Endothelial cell of umbilical vein (primary cell): ENCODE results near the gene CPTP. TPM values are rescaled to one million over a fixed set of nuclear protein-coding genes. Genes with fewer than 3 reads are reported as not detected.

Experiments
- BruUV-seq: library from RNA; stranded (reverse); fragments of 400-500 nt; replicated peaks from 2 replicates; lab custom pipeline; 2021; lab: Mats Ljungman, UMichigan
- CTCF ChIA-PET: fragments of 300-600, 350-600 bp; sonication (Branson Sonifier 250); formaldehyde crosslinking; loops from one replicate; lab custom pipeline; 2021; ENCODE audit warnings: antibody characterized with exemption, inconsistent platforms; lab: Charles Lee
- POLR2A ChIA-PET: fragments of 300-600, 350-600 bp; sonication (Branson Sonifier 250); formaldehyde crosslinking; loops from one replicate; lab custom pipeline; 2021; ENCODE audit warnings: antibody characterized with exemption, inconsistent platforms; lab: Charles Lee
- DNase-seq: peaks from one replicate; pipeline ENCODE4 v3.0.0-alpha.2; 2011; ENCODE audit warnings: low read depth, low spot score
- FAIRE-seq: peaks from 2 replicates; lab custom pipeline; 2011; peaks lifted over from hg19 to GRCh38; lab: Jason Lieb, UNC
- H2AFZ ChIP-seq: 2 replicates; pipeline ENCODE4 v1.6.0; 2012; ENCODE audit warnings: low read depth, low read length, control low read depth, inconsistent platforms
- H3K27ac ChIP-seq: 2 replicates; pipeline ENCODE4 v1.5.1; 2011; ENCODE audit warnings: low read depth, mild to moderate bottlenecking, control low read depth, low read length, moderate library complexity; ENCODE audit not compliant: insufficient read depth
- H3K27me3 ChIP-seq, 2 experiments: 2 replicates each; pipeline versions ENCODE4 v1.6.0 to v1.6.1; 2011; ENCODE audit warnings: low read length in 2 of 2, mixed read lengths in 1 of 2; ENCODE audit not compliant: control insufficient read depth in 2 of 2, insufficient read depth in 2 of 2
- H3K36me3 ChIP-seq, 2 experiments: 2 replicates in 1 of 2; 3 replicates in 1 of 2; pipeline ENCODE4 v1.5.1; 2011; ENCODE audit warnings: low read length in 2 of 2, mild to moderate bottlenecking in 1 of 2, moderate library complexity in 1 of 2; ENCODE audit not compliant: control insufficient read depth in 2 of 2, insufficient read depth in 2 of 2; ENCODE audit errors: extremely low read depth in 1 of 2
- H3K4me1 ChIP-seq: 3 replicates; pipeline ENCODE4 v1.5.1; 2011; ENCODE audit warnings: mild to moderate bottlenecking, low read length; ENCODE audit not compliant: control insufficient read depth, insufficient read depth; ENCODE audit errors: extremely low read depth
- H3K4me2 ChIP-seq: 2 replicates; pipeline ENCODE4 v1.6.1; 2011; ENCODE audit warnings: low read length, control low read depth, mixed read lengths; ENCODE audit not compliant: insufficient read depth
- H3K4me3 ChIP-seq, 3 experiments: fragments of 200-600 bp in 1 of 3; sonication (generic), shearing (Covaris generic) in 1 of 3; replicated peaks in 1 of 3; 2 replicates each; pipeline ENCODE4 v1.5.1; 2011 to 2016; ENCODE audit warnings: control low read depth in 3 of 3, low read length in 3 of 3, mild to moderate bottlenecking in 2 of 3, inconsistent platforms in 1 of 3, low read depth in 1 of 3, moderate library complexity in 1 of 3; ENCODE audit not compliant: insufficient read depth in 1 of 3
- H3K79me2 ChIP-seq: 2 replicates; pipeline ENCODE4 v1.6.0; 2012; ENCODE audit warnings: low read length, inconsistent platforms; ENCODE audit not compliant: control insufficient read depth, insufficient read depth
- H3K9ac ChIP-seq: replicated peaks from 2 replicates; pipeline ENCODE3; 2011; ENCODE audit warnings: low read length, control low read depth; ENCODE audit not compliant: insufficient read depth; ENCODE audit errors: extremely low read depth
- H3K9me1 ChIP-seq: replicated peaks from 3 replicates; pipeline ENCODE4 v1.6.0; 2011; ENCODE audit warnings: mild to moderate bottlenecking, low read length; ENCODE audit not compliant: control insufficient read depth, insufficient read depth; ENCODE audit errors: extremely low read depth
- H3K9me3 ChIP-seq: replicated peaks from 2 replicates; pipeline ENCODE4 v1.5.1; 2012; ENCODE audit warnings: low read length, inconsistent platforms; ENCODE audit not compliant: control insufficient read depth, insufficient read depth
- H4K20me1 ChIP-seq: replicated peaks from 2 replicates; pipeline ENCODE3; 2011; ENCODE audit warnings: mild to moderate bottlenecking, low read length; ENCODE audit not compliant: control insufficient read depth, insufficient read depth; ENCODE audit errors: extremely low read depth
- EZH2 ChIP-seq: IDR thresholded peaks from 2 replicates; pipeline ENCODE4 v1.6.1; 2012; ENCODE audit warnings: borderline replicate concordance, low read depth, mild to moderate bottlenecking, moderate library complexity, low read length, inconsistent platforms; ENCODE audit not compliant: severe bottlenecking
- FOS ChIP-seq: IDR thresholded peaks from 2 replicates; pipeline ENCODE4 v1.6.1; 2011; ENCODE audit warnings: mild to moderate bottlenecking, low read length, moderate library complexity, borderline replicate concordance; ENCODE audit not compliant: insufficient read depth
- GATA2 ChIP-seq: IDR thresholded peaks from 2 replicates; pipeline ENCODE4 v1.7.0; 2011; ENCODE audit warnings: low read depth, mild to moderate bottlenecking, moderate library complexity, mixed read lengths, low read length; ENCODE audit not compliant: insufficient read length, insufficient read depth
- JUN ChIP-seq: IDR thresholded peaks from 2 replicates; pipeline ENCODE4 v1.6.1; 2011; ENCODE audit warnings: borderline replicate concordance, low read depth; ENCODE audit not compliant: insufficient read length, insufficient read depth
- MAX ChIP-seq: IDR thresholded peaks from 2 replicates; pipeline ENCODE4 v1.6.1; 2011; ENCODE audit not compliant: insufficient read depth, insufficient read length
- MYC ChIP-seq: IDR thresholded peaks from one replicate; pipeline ENCODE4 v1.6.1; 2011; ENCODE audit warnings: mild to moderate bottlenecking, low read depth, low read length
- POLR2A ChIP-seq: IDR thresholded peaks from 2 replicates; pipeline ENCODE4 v1.6.1; 2012; ENCODE audit warnings: low read depth, mild to moderate bottlenecking, control low read depth, low read length
- POLR2AphosphoS5 ChIP-seq: IDR thresholded peaks from 2 replicates; pipeline ENCODE4 v1.6.1; 2012; ENCODE audit warnings: low read depth, mild to moderate bottlenecking, control low read depth, low read length, moderate library complexity; ENCODE audit not compliant: insufficient read depth
- dilution Hi-C: fragments of 300-500 bp; cut with MboI; formaldehyde crosslinking; loops from one replicate; pipeline ENCODE4 v1.15.0; 2019; ENCODE audit warnings: low sequenced_read_pairs; ENCODE audit not compliant: extremely low pct_ligation_motif_present
- intact Hi-C: fragments of 100-400 bp; cut with micrococcal nuclease; formaldehyde crosslinking; loops from one replicate; pipeline ENCODE4 v1.10.0; 2022
- polyA plus RNA-seq, 4 experiments: library from polyadenylated mRNA; depleted of rRNA in 3 of 4; stranded (reverse) in 3 of 4; unstranded in 1 of 4; fragments of >200 nt; gene quantifications; 2 replicates each; pipeline versions ENCODE4 v1.2.1 to v1.2.3, GENCODE V29; 2011 to 2012; ENCODE audit warnings: missing spikeins in 1 of 4
- total RNA-seq: library from RNA; stranded (reverse); gene quantifications from 2 replicates; pipeline ENCODE4 v1.2.3, GENCODE V29; 2021

The CPTP gene
- total and polyA plus RNA-seq, 2 donors (not counting 3 experiments of a cell fraction or from before 2014, with no cell fraction given), result 20.9 to 29.5 TPM

DNA sequence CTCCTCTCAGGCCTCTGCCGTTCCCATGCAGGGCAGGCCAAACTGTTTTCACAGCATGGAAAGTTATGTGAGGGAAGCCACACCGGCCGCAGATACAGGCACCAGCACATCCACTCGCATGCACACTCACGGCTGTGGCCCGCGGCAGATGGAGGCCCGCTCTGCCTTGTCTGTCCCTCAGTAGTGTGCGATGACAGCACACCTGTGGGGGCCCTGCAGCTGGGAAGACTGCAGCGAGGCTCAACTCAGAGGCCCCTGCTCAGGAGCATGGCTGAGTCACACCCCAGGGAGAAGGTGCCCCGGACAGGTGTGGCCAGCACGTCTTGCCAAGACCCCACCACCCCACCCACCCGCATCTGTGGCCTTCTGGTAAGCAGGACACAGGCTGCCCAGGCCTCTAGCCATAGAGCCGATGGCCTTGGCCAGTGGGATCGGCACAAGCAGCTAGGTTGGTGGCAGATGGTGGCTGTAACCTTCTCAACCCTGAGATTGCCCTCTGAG, 49.6 kb upstream of the CPTP start:
- Histone ChIP-seq H3K4me2 (no peak overlapping the region), H3K9me1 (no peaks in the 10 kb centered on the region), H3K4me1 (peaks cover 24% of the 10 kb centered on the region), H3K4me3 (no peak overlapping the region), H3K36me3 (no peaks in the 10 kb centered on the region), H2AFZ (no peak overlapping the region), H4K20me1 (no peaks in the 10 kb centered on the region), H3K9me3 (no peaks in the 10 kb centered on the region), H3K9ac (no peak overlapping the region), H3K79me2 (peaks cover 35% of the 10 kb centered on the region), H3K27ac (no peak overlapping the region), H3K27me3 (no peaks in the 10 kb centered on the region)
- no TSS peak for BruUV-seq
- intact Hi-C loops (loop anchor here (1.0 to 5.0 kb wide), 3 partner anchors 15 to 263 kb away; partner anchors contain the start of gene ISG15), dilution Hi-C loops (no loop called here)
- DNase-seq (no peak), FAIRE-seq (no peak)
- ChIA-PET CTCF (interaction anchor here (2.1 kb wide), 1 partner anchor 17 kb away, joined by 11 read pairs; no protein-coding TSS in a partner anchor), POLR2A (interaction anchor here (0.6 kb wide), 1 partner anchor 28 kb away, joined by 4 read pairs; no protein-coding TSS in a partner anchor)
- TF ChIP-seq FOS (no peak), EZH2 (no peak)

DNA sequence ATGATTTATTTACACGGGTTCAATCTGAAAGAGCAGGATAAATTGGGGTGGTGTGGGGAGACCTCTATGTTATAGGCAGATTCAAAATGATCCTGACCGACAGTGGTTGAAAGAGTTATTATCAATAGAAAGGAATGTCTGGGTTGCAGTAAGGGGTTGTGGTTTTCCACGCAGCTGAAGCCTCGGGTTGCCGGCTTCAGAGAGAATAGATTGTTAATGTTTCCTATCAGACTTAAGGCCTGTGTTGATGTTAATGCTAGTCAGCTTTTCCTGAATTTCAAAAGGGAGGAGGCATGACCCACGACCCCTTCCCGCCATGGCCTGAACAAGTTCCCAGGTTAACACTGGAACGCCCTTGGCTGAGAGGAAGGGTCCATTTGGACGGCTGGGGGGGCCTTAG, 48.8 kb upstream of the CPTP start:
- no peak overlapping the region for H3K4me3 ChIP-seq
- H3K27ac ChIP-seq, result no peak overlapping the region
- H3K79me2 ChIP-seq, result peaks cover 26% of the 10 kb centered on the region
- no peak overlapping the region for H2AFZ ChIP-seq
- no peaks in the 10 kb centered on the region for H3K27me3 ChIP-seq
- DNase-seq (no peak), FAIRE-seq (no peak)
- no peaks in the 10 kb centered on the region for H3K36me3 ChIP-seq
- no peak overlapping the region for H3K9ac ChIP-seq
- intact Hi-C loops, result loop anchor here (2.0 kb wide), 1 partner anchor 45 kb away; no protein-coding TSS in a partner anchor
- no peak overlapping the region for H3K4me2 ChIP-seq
- POLR2A ChIA-PET, result no interaction called here
- H3K9me3 ChIP-seq, result no peaks in the 10 kb centered on the region
- dilution Hi-C loops, result no loop called here
- TF ChIP-seq POLR2A (no peak), JUN (no peak), FOS (no peak), MAX (no peak), MYC (no peak), POLR2AphosphoS5 (no peak), GATA2 (no peak)
- CTCF ChIA-PET, result no interaction called here
- H3K9me1 ChIP-seq, result no peaks in the 10 kb centered on the region
- no peaks in the 10 kb centered on the region for H4K20me1 ChIP-seq
- no TSS peak for BruUV-seq
- peaks cover 24% of the 10 kb centered on the region for H3K4me1 ChIP-seq
